HG02678 (cell line): ENCODE results near the gene ENOX2.
"Not testable (repeated sequence)": the region's sequence is repeated elsewhere in the genome, so short reads cannot be mapped to it uniquely, and the experiment has no call there.

ENCODE experiments used
- ATAC-seq: cut with Tn5 transposase; IDR thresholded peaks from one replicate; pipeline ENCODE4 v1.9.1; 2021; ENCODE audit warnings: mild to moderate bottlenecking, moderate library complexity; ENCODE audit not compliant: unreplicated experiment

Gene ENOX2

GRCh38 chrX:130709178-130709577 is 193.8 kb downstream of the ENOX2 start:
- not testable (repeated sequence) for ATAC-seq

- ATAC-seq = no peak
Observed at GRCh38 chrX:130705591-130705990, 197.4 kb downstream of the ENOX2 start.

GRCh38 chrX:130704053-130705038 is 198.7 kb downstream of the ENOX2 start:
- ATAC-seq = no peak

GRCh38 chrX:130702867-130703707 is 199.9 kb downstream of the ENOX2 start:
- no peak for ATAC-seq

GRCh38 chrX:130700629-130701028 is 202.4 kb downstream of the ENOX2 start:
- no peak for ATAC-seq

- ATAC-seq = no peak
Observed at GRCh38 chrX:130699618-130700017, 203.4 kb downstream of the ENOX2 start.

GRCh38 chrX:130696542-130696941 is 206.5 kb downstream of the ENOX2 start:
- no peak for ATAC-seq

GRCh38 chrX:130695931-130696330 is 207.1 kb downstream of the ENOX2 start:
- ATAC-seq = no peak

- no peak for ATAC-seq
Observed at GRCh38 chrX:130694983-130695382, 208.0 kb downstream of the ENOX2 start.

- no peak for ATAC-seq
Observed at GRCh38 chrX:130691576-130691975, 211.4 kb downstream of the ENOX2 start.

GRCh38 chrX:130688360-130688759 is 214.6 kb downstream of the ENOX2 start:
- no peak for ATAC-seq

- no peak for ATAC-seq
Observed at GRCh38 chrX:130682990-130683389, 220.0 kb downstream of the ENOX2 start.

GRCh38 chrX:130680164-130681035 is 222.6 kb downstream of the ENOX2 start:
- ATAC-seq = no peak

- ATAC-seq = no peak
Observed at GRCh38 chrX:130676861-130677260, 226.1 kb downstream of the ENOX2 start.

GRCh38 chrX:130672214-130672613 is 230.8 kb downstream of the ENOX2 start:
- ATAC-seq = no peak

- ATAC-seq = no peak
Observed at GRCh38 chrX:130669233-130669632, 233.8 kb downstream of the ENOX2 start.

GRCh38 chrX:130665263-130665662 is 237.7 kb downstream of the ENOX2 start:
- ATAC-seq = no peak

- ATAC-seq = no peak
Observed at GRCh38 chrX:130658310-130658709, 244.7 kb downstream of the ENOX2 start.

- ATAC-seq = no peak
Observed at GRCh38 chrX:130654409-130654950, 248.5 kb downstream of the ENOX2 start.

GRCh38 chrX:130652824-130653578 is 250.0 kb downstream of the ENOX2 start:
- no peak for ATAC-seq
